ENCODE data around the gene ASCC1. TPM values are rescaled to one million over a fixed set of nuclear protein-coding genes. Genes with fewer than 3 reads are reported as not detected.

The ASCC1 gene
- total and polyA plus RNA-seq, 2 of the 13 experiments (the other 11 are each of a cell fraction or from before 2014, with no cell fraction given) = 21.6 to 30.1 TPM

DNA sequence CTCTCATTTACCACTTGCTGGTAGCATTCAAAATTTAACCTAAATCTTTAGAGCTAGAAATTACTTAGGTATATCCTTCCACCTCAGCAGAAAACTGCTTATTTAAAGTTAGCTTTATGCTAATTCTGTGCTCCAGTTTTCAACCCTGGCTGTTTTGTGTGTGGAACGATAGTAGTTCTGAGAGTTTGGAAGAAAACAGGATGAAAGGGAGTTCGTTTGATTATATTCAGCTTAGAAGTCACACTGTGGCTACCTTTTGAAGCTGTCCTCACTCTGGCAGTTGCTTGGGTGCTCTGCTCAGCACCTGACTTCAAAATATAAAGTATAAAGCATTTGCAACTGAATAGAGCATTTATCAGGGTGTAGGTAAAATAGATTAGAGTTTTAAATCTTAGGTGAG is 2.6 kb upstream of the ASCC1 start:
- ChIA-PET CTCF (ENCODE audit: low intra/inter-chr PET ratio, low total read pairs) (no interaction called here), POLR2A (interaction anchor here (0.6 to 1.5 kb wide), 5 partner anchors 45 to 291 kb away, joined by 3 to 5 read pairs (median 4); partner anchors contain the start of gene DDIT4)
- H3K4me3 ChIP-seq (replicated peaks in 1 of 3; ENCODE audit: insufficient read depth in 1 of 3, low read depth in 2 of 3, low read length in 3 of 3) = no peak overlapping the region
- BruUV-seq (replicated peaks) = TSS peak; percentile 21
- peaks cover 56% of the 10 kb centered on the region for H3K4me1 ChIP-seq (ENCODE audit: insufficient read depth, low read length)
- 0 out of 2 replicates have a peak overlapping the region, but pooled peaks have one; percentile 45 for H3K4me2 ChIP-seq (ENCODE audit: low read depth, low read length)
- H4K20me1 ChIP-seq (ENCODE audit: insufficient read depth, low read length) = peaks cover 4% of the 10 kb centered on the region; the same call in 1 of the 2 replicates
- no peak for DNase-seq (ENCODE audit: low spot score)
- FAIRE-seq = no peak
- H3K36me3 ChIP-seq (replicated peaks in 1 of 2; ENCODE audit: control insufficient read depth in 1 of 2, insufficient read depth in 2 of 2, low read length in 2 of 2) = peaks cover 3 to 8% of the 10 kb centered on the region in 2 experiments; a peak in 4 of 5 replicates
- no peak for ATAC-seq
- intact Hi-C loops (cut with micrococcal nuclease; ENCODE audit: unreplicated experiment) = loop anchor here (10.0 kb wide), 1 partner anchor 264 kb away; no protein-coding TSS in a partner anchor
- peaks cover 48% of the 10 kb centered on the region for H3K79me2 ChIP-seq (ENCODE audit: insufficient read depth, low read length)
- no peak overlapping the region; the same call in 1 of the 2 replicates for H3K9ac ChIP-seq (ENCODE audit: insufficient read depth, low read depth, low read length)
- H2AFZ ChIP-seq (ENCODE audit: low read length) = no peak overlapping the region
- H3K27ac ChIP-seq (ENCODE audit: extremely low read length, insufficient read depth, low read length) = no peak overlapping the region
- in situ Hi-C loops (cut with HindIII; ENCODE audit: extremely low pct_ligation_motif_present, low pct_unique_long_range_greater_than_20kb) = no loop called here
- H3K9me3 ChIP-seq (ENCODE audit: low read length) = no peaks in the 10 kb centered on the region
- TF ChIP-seq NFIB (CRISPR knock-in tag; IDR thresholded peaks at IDR 0.05; ENCODE audit: borderline replicate concordance) (no peak), MTA3 (CRISPR knock-in tag; IDR thresholded peaks at IDR 0.05) (no peak), PCBP2 (optimal IDR thresholded peaks at IDR 0.05; ENCODE audit: low read depth, low read length, poor library complexity, severe bottlenecking) (no peak), ZNF124 (CRISPR knock-in tag; IDR thresholded peaks at IDR 0.05) (no peak), THAP11 (CRISPR knock-in tag; IDR thresholded peaks at IDR 0.05) (no peak), RBM22 (optimal IDR thresholded peaks at IDR 0.05; ENCODE audit: low read length) (no peak), CREBL2 (CRISPR knock-in tag; IDR thresholded peaks at IDR 0.05; ENCODE audit: borderline replicate concordance) (no peak), HNRNPLL (IDR thresholded peaks at IDR 0.05; ENCODE audit: low read depth, low read length, poor library complexity, severe bottlenecking) (no peak), ZFY (CRISPR knock-in tag; IDR thresholded peaks at IDR 0.05) (no peak), NFE2L2 (IDR thresholded peaks at IDR 0.05; ENCODE audit: low read length) (no peak), KDM6A (CRISPR knock-in tag; IDR thresholded peaks at IDR 0.05; ENCODE audit: low read depth) (no peak), U2AF1 (optimal IDR thresholded peaks at IDR 0.05; ENCODE audit: low read depth, low read length) (no peak), ZC3H13 (CRISPR knock-in tag; IDR thresholded peaks at IDR 0.05) (no peak), ZFP36 (IDR thresholded peaks at IDR 0.05; ENCODE audit: borderline replicate concordance, low read depth, low read length, partially characterized antibody) (no peak), SP1 (IDR thresholded peaks at IDR 0.05) (no peak), SP1 (CRISPR knock-in tag; IDR thresholded peaks at IDR 0.05) (no peak)
- TF ChIP-seq, protein P1, sequence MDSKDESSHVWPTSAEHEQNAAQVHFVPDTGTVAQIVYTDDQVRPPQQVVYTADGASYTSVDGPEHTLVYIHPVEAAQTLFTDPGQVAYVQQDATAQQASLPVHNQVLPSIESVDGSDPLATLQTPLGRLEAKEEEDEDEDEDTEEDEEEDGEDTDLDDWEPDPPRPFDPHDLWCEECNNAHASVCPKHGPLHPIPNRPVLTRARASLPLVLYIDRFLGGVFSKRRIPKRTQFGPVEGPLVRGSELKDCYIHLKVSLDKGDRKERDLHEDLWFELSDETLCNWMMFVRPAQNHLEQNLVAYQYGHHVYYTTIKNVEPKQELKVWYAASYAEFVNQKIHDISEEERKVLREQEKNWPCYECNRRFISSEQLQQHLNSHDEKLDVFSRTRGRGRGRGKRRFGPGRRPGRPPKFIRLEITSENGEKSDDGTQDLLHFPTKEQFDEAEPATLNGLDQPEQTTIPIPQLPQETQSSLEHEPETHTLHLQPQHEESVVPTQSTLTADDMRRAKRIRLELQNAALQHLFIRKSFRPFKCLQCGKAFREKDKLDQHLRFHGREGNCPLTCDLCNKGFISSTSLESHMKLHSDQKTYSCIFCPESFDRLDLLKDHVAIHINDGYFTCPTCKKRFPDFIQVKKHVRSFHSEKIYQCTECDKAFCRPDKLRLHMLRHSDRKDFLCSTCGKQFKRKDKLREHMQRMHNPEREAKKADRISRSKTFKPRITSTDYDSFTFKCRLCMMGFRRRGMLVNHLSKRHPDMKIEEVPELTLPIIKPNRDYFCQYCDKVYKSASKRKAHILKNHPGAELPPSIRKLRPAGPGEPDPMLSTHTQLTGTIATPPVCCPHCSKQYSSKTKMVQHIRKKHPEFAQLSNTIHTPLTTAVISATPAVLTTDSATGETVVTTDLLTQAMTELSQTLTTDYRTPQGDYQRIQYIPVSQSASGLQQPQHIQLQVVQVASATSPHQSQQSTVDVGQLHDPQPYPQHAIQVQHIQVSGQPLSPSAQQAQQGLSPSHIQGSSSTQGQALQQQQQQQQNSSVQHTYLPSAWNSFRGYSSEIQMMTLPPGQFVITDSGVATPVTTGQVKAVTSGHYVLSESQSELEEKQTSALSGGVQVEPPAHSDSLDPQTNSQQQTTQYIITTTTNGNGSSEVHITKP (CRISPR knock-in tag; IDR thresholded peaks at IDR 0.05; ENCODE audit: low read depth) = no peak
- TF ChIP-seq, protein P2, sequence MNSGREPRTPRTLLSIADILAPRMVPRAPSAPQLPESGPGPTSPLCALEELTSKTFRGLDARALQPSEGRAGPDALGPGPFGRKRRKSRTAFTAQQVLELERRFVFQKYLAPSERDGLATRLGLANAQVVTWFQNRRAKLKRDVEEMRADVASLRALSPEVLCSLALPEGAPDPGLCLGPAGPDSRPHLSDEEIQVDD (CRISPR knock-in tag; IDR thresholded peaks at IDR 0.05; ENCODE audit: borderline replicate concordance) = no peak
- TF ChIP-seq, protein P3, sequence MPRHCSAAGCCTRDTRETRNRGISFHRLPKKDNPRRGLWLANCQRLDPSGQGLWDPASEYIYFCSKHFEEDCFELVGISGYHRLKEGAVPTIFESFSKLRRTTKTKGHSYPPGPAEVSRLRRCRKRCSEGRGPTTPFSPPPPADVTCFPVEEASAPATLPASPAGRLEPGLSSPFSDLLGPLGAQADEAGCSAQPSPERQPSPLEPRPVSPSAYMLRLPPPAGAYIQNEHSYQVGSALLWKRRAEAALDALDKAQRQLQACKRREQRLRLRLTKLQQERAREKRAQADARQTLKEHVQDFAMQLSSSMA (CRISPR knock-in tag; IDR thresholded peaks at IDR 0.05) = no peak
- 62% methylated on average over 2 of the region's 2 CpGs for WGBS (ENCODE audit: low lambda C conversion rate)
- H3K27me3 ChIP-seq (ENCODE audit: control insufficient read depth in 1 of 2, insufficient read depth in 2 of 2, low read length in 2 of 2) = no peaks in the 10 kb centered on the region

Measured in HepG2 (cell line).